Glomerular visceral epithelial cell (primary cell): Measurements from ENCODE around the gene GPC6.
"Not testable (repeated sequence)": the region's sequence is repeated elsewhere in the genome, so short reads cannot be mapped to it uniquely, and the experiment has no call there.

Experiments
- DNase-seq: peaks from one replicate; pipeline ENCODE4 v3.0.0-alpha.2; 2016; ENCODE audit errors: extremely low spot score

The GPC6 gene

DNA sequence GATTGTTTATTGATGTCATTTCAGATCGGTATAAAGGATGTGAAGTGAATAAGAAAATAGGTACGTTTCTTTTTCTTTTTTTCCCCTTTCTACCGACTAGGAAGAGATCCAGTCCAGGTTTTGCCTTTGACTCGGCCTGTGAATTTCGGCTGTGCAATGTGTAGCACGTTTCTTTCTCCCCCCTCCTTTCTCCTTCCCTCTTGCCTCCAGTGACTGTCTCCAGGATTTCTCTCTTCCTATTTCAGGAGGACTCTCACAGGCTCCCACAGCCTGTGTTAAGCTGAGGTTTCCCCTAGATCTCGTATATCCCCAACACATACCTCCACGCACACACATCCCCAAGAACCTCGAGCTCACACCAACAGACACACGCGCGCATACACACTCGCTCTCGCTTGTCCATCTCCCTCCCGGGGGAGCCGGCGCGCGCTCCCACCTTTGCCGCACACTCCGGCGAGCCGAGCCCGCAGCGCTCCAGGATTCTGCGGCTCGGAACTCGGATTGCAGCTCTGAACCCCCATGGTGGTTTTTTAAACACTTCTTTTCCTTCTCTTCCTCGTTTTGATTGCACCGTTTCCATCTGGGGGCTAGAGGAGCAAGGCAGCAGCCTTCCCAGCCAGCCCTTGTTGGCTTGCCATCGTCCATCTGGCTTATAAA, at the start of gene GPC6:
GPC6 (plus strand) TSS at position 185 of the 657 bp plus-strand sequence.
- peak; percentile 89 for DNase-seq

DNA sequence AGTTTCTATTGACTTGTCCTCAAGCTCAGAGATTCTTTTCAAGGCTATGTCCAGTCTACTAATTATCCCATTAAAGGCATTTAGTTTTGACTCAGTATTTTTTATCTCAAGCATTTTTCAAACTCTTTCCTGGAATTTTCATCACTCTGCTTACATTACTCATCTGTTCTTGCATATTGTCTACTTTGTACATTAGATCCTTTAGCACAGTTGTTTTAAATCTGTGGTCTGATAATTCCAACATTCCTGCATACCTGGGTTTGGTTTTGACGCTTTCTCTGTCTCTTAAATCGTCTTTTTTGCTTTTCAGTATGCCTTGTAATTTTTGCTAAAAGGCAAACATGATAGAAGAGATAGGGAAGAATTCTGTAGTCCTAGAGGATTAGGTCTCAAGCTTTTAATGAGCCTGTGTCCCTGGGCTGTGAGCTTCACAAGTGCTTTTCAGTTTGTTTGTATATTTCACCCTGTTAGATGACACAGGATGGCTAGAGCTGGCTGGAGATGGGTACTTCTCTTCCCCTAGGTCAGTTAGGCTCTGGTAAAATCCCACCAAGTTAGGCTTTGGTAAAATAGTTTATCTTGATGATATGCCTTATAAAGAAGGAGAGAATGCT, 46.1 kb upstream of the GPC6 start:
- DNase-seq: no peak

DNA sequence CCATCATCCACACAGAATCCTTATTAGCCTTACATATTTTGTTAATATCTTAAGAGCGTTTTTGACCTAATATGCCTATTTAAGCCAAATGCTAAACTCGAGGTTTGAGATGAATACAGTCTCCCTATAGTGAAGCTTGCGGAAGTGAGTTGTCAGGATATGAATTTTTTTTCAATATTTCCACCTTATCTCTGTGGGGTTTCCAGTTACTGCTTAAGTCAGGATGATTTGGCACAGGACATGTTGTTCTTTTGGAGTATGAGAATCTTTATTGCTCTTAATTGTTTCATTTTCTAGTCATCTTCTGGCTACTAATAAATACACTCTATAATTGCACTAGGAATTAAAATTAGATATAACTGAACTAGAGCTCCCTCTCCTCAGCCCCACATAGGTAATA, 44.2 kb upstream of the GPC6 start:
- DNase-seq: no peak

DNA sequence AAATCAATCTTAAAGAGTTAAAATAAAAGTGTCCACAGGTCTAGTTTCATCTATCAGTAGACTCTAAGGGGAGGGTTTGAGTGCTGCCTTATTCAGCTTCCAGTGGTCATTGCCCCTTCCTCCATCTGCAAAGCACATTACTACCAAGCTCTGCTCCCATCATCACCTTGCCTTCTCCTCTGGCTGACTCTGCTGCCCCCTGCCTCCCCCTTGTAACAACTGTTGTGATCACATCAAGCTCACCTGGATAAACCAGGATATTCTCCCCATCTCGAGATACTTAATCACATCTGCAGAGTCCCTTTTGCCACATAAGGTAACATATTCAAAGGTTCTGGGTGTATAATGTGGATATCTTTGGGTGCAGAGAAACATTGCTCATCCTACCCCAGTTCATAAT, 43.3 kb upstream of the GPC6 start:
- no peak for DNase-seq

DNA sequence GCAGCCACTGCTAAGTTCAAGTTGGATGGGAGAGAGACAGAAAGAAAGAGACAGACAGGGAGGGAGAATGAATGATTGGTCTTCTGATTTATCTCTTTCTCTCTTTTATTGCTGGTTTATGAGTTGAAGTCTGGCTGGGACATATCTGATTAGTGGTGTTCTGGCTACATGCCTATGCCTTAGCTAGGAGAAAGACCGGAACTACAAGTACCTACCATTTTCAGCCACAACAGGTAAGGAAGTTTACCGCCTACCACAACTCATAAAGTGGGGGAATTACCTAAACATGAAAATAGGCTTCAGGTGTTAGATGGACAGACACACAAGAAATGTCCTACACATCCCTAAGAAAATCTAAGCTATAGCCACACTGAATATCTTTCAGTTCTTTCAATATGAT, 36.6 kb upstream of the GPC6 start:
- no peak for DNase-seq

DNA sequence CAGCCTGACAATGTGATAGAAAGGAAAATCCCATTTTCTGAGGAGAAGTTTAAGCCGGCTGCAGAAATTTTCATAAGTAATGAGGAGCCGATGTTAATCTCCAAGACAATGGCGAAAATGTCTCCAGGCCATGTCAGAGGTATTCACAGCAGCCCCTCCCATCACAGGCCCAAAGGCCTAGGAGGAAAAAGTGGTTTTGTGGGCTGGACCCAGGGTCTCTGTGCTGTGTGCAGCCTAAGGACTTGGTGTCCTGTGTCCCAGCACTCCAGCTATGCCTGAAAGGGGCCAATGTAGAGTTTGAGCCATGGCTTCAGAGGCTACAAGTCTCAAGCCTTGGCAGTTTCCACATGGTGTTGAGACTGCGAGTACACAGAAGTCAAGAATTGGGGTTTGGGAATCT, 32.9 kb upstream of the GPC6 start:
- DNase-seq: no peak

DNA sequence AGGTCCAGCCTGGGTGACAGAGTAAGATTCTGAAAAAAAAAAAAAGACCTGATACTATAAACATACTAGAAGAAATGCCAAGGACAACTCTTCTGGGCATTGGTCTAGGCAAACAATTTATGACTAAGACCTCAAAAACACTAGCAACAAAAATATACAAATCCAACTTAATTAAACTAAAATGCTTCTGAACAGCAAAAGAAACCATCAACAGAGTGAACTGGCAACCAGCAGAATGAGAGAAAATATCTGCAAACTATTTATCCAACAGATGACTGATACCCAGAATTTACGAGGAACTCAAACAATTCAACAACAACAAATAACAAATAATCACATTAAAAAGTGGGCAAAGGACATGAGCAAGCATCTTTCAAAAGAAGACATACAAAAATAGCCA, 26.8 kb upstream of the GPC6 start:
- no peak for DNase-seq

DNA sequence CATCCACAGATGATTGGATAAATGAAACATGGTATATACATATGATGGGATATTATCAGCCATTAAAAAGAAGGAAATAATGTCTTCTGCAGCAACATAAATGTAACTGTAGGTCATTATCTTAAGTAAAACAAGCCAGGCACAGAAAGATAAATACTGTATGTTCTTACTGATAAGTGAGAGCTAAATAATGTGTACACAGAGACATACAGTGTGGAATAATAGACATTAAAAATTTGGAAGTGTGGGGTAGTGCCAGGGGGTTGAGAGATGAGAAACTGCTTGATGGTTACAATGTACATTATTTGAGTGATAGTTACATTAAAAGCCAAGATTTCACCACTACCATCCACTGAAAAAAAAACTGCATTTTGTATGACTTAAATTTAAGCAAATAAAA, 26.0 kb upstream of the GPC6 start:
- DNase-seq: no peak

DNA sequence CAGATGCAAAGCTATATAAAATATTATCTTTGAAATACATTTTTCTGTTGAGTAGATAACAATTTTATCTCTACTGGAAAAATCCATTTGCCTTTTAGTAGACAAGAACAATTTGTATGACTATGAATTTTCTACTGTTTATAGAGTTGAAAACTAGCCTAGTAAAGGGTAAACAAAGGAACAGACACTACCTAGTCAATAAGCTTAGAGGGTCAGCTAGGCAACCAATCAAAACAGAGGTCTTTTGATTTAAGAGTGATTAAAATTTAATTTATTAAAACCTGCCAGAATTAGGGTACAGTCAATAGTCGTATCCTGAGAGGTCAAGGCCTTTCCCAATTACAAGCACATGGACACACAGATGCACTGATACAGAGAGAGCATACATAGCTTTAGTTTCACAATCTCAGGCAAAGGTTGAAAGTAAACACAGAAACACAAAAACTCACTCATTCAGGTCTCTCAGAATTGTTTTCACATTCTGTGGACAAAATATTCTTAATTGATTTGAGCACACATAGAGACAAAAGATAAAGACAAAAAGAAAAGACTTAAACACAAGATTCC, 24.5 kb upstream of the GPC6 start:
- DNase-seq: no peak

DNA sequence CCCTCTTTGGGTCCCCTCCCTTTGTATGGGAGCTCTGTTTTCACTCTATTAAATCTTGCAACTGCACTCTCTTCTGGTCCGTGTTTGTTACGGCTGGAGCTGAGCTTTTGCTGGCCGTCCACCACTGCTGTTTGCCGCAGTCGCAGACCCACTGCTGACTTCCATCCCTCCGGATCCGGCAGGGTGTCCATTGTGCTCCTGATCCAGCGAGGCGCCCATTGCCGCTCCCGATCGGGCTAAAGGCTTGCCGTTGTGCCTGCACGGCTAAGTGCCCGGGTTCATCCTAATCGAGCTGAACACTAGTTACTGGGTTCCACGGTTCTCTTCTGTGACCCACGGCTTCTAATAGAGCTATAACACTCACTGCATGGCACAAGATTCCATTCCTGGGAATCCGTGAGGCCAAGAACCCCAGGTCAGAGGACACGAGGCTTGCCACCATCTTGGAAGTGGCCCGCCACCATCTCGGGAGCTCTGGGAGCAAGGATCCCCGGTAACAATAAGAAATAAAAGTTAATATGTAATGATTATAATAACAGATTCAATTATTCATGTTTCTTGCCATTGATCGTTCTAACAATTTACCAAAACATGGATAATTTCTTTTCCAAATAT, 19.7 kb upstream of the GPC6 start:
- not testable (repeated sequence) for DNase-seq

DNA sequence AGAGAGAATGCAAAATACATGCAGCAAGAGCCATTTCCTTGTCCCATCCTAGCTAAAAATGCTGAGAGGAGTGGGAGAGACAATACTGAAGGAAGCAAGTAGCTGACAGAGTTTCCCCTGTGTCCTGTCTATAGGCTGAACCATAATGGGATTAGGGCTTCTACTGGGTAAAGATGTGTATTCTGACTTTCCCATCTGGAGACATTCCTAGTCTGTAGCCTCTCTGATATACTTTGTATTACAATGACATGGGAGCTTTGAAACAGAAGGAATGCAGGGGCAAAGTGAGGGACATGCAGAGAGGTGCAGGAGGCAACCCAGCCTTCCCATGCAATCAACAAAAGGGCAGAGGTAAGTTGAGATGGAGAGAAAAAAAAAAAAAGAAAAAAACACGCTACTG, 10.5 kb upstream of the GPC6 start:
- no peak for DNase-seq

DNA sequence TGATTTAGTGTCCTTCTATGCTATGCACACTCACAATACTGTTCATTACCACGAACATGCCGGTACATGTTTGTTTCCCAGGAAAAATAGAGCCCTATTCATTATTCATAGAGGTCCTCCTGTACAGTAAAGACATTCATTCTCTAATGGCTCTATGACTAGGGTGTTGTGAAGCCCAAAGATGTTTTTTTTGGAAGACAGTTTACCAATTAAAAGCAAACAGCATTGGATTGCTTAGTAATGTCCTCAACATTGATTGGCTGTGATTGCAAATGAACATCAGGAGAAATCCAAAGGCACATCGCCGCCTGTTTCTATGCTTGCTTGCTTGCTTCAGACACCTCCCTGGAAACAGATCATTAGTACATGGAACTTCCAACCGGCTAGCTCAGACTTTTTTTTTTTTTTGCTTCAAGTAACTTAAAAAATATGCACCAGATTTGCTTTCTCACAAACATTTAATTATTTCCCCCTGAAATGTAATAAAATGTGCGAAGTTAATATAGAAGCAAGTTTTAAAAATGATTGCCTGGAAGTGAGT, 8.8 kb upstream of the GPC6 start:
- DNase-seq: no peak

DNA sequence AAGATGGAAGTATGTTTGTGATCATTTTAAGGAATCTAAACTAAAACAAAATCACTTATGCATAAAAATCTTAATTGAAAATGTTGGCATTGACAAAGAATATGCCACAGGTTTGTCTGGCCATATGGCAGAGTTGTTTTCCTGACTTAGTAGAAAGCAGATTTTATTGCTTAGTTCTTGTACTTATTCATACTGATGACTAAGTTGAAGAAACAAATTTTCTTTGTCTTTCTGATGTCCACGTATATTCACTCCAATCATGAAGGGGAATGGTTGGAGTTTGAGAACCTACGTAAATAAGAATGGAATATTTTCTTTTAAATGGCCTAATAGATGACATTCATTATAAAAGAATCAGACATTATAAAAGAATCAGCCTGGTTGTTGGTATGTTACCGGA, 8.0 kb upstream of the GPC6 start:
- DNase-seq: no peak

DNA sequence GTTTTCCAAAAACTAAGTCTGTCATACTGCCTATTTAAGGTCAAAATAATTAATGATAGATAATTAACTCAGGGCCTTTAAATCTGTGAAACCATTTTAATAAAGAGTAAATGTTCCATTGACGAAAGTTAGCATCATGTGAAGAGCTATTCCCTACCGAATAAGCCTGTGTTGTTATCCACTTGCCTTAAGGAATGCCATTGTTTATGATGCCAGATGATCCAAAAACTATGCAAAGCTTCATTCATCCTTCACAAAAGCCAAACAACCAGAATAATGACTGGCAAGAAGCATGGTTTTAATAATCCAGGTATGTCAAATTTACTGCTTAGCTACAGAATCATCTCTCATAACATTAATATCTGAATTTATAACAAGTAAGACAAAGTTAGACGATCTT, 6.5 kb upstream of the GPC6 start:
- no peak for DNase-seq

DNA sequence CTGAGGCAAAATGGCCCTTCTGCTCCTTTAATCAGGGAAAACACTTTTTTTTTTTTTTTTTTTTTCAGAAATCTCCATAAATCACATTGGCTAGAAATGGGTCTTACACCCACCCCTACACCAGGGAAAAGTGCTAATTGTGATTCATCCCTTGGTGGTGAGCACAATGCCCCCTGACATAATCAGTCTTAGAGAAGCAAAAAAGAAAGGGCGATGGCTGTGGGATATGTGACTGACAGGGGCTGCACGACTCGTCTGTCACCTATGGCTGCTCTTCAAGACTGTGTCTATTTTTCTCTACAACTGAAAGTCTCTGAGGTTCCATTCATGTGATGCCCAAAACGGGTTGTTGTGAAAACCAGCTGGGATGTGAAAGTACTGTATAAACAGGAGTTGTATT, 3.6 kb upstream of the GPC6 start:
- no peak for DNase-seq

DNA sequence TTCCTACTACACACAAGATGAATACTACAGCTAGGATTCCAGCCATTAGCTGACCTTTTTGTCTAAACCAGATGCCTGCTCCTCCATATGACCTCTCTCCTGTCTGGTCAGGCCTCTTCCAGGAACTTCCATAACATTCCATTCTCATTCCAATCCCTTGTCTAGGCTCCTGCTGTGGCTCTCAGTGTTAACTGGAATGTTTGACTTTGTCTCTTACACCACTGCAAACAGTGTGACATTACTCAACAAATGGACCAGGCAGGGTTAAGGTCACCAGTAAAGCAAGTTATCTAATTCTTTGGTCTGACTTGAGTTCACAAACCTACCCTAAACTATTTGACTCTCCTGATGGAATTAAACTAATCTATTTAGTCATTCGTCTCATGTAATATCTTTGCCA, 2.1 kb upstream of the GPC6 start:
- peak; percentile 34 for DNase-seq

DNA sequence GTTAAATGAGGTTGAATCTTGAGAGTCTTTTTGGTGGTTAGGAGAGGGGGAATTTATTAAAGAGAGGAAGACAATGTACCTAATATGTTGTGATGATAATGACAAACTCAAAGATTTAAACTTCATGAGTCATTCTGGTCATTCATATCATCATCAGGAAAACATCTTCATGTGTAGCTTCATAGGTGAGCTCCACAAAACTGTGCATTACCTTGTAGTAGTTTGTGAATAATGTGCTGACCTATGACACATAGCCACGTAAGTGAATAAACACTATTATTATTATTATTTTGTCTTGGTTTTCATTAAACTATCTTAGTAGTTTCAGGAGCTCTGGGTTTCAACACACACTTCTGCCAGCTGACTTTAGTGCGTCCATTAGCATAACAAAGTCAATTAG, 997 bp upstream of the GPC6 start:
- no peak for DNase-seq

DNA sequence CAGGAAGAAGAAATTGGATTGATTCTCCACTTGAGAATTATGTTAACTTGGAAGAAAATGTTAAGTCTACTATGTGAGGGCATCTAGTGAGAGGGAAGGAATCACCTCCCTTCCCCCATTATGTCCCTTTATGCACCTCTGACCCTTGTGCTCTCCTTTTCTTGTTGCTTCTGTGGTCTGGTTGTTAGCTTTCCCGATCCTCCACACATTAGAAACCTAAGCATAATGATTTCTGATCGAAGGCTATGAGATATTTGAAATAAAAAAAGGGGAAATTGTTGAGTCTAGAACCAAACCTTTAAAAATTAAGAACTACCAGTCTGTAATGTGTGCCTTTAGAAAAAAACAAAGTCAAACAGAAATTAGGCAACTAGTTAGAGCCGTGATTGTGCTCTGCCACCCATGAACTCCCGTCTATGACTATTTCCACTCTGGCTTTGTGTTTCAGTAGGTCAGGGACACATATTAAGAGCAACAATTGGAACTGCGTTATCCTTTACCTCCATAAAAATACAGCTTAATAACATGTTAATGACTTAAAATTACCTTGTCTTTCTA, 463 bp upstream of the GPC6 start:
- no peak for DNase-seq

DNA sequence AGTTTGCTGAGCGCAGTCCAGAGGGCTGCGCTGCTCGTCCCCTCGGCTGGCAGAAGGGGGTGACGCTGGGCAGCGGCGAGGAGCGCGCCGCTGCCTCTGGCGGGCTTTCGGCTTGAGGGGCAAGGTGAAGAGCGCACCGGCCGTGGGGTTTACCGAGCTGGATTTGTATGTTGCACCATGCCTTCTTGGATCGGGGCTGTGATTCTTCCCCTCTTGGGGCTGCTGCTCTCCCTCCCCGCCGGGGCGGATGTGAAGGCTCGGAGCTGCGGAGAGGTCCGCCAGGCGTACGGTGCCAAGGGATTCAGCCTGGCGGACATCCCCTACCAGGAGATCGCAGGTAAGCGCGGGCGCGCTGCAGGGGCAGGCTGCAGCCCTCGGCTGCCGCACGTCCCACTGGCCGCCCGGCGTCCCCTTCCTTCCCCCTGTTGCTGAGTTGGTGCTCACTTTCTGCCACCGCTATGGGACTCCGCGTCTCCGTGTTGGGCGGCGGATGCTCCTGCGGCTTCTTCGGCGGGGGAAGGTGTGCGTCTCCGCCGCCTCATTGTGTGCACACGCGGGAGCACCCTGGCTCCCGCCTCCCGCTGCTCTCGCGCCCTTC, 772 bp downstream of the GPC6 start:
- peak; percentile 72 for DNase-seq

DNA sequence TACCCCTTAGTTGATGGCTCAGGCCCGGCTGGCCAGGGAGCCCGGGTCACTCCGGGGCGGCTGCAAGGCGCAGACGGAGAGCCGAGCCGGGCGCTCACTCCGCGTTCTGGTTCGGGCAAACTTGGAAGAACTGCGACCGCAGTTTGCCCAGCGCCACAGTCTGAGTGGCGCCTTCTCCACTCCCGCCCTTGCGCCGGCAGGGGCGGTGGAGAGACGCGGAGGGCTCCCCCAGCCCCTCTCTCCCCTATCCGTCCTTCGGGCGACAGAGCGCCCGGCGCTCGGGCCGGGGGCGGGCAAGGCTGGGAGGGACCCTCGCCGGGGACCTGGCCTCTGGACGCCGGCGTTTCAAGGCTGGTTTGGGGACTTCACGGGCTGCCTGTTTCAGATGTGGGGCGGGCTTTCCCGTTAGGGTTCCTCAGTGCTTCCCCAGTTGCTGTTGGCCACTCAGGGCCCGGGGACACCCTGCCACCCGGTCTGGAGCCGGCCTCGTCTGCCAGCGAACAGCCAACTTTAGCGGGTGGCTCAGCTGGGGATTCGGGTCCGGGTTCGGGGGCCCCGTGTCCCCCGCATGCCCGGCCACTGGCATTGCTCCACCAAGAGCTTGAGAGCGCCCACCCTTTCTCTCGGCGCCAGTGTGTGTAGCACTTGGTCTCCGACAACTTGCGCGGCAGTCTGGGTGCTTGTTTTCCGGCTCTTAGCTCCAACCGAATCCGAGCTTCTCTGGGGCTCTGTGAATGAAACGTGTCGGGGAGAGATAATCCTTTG, 1.5 kb downstream of the GPC6 start:
- peak; percentile 88 for DNase-seq

DNA sequence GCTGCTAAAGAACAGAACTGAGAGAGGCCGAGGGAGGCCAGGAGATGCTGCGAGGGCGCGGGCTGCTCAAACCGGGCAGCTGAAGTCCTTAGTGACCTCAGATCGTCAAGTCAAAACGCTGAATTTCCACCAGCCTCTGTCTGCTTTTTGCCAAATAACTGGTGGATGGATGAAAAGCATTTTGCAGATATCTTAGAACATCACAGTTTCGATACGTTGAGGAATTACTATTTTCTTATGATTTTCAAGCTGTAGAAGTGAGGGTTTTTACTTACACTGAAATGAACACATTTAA, 2.0 kb downstream of the GPC6 start:
- DNase-seq: no peak
